GM19455 (cell line): ENCODE measurements around the gene IFIT2.
"Not testable (repeated sequence)": the region's sequence is repeated elsewhere in the genome, so short reads cannot be mapped to it uniquely, and the experiment has no call there.

ENCODE experiments used
- ATAC-seq: cut with Tn5 transposase; IDR thresholded peaks from one replicate; pipeline ENCODE4 v1.9.1; 2021; ENCODE audit not compliant: unreplicated experiment

Gene IFIT2

DNA sequence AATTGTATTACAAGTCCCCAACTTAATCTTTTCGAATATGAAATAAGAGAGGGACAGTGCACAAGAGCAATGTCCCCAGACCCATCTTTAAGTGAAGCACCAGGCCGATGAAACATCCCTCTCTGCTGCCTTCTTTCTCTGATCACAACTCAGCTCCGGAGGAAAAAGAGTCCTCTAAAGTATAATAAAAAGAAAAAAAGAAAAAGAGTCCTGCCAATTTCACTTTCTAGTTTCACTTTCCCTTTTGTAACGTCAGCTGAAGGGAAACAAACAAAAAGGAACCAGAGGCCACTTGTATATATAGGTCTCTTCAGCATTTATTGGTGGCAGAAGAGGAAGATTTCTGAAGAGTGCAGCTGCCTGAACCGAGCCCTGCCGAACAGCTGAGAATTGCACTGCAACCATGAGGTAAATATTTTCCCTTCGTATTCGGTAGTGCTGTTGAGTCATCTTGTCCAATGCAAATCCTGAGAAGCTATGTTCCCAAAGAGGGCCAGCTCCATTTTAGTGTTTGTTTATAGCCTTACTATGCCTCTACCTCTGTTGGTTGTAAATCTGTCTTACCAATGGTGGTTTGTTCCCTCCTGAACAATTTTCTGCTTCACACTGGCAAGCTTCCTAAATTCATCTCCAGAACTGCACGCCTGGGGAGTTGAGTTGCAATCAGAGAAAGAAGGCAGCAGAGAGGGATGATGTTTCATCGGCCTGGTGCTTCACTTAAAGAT is at the start of gene IFIT2:
TSS of gene IFIT2 (plus strand) at position 326 of the 725 bp plus-strand sequence. CDS start at position 404, 78 bp downstream.
- ATAC-seq = peak; percentile 74

- ATAC-seq = no peak
Measured at GRCh38 chr10:89252225-89252585, 49.6 kb upstream of the IFIT2 start.

DNA sequence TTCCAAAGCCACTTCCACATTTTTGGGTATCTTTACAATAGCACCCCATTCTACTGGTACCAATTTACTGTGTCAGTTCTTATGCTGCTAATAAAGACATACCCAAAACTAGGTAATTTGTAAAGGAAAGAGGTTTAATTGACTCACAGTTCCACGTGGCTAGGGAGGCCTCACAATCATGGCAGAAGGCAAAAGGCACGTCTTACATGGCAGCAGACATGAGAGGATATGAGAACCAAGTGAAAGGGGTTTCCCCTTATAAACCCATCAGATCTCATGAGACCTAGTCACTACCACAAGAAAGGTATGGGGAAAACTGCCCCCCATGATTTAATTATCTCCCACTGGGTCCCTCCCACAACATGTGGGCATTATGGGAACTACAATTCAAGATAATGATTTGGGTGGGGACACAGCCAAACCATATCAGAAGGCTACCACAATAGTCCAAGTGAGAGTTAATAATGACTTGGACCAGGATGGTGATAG is 46.7 kb upstream of the IFIT2 start:
- ATAC-seq = not testable (repeated sequence)

GRCh38 chr10:89255793-89256192 is 46.1 kb upstream of the IFIT2 start:
- no peak for ATAC-seq

GRCh38 chr10:89256340-89256739 is 45.5 kb upstream of the IFIT2 start:
- no peak for ATAC-seq

- no peak for ATAC-seq
Measured at GRCh38 chr10:89256962-89257361, 44.9 kb upstream of the IFIT2 start.

DNA sequence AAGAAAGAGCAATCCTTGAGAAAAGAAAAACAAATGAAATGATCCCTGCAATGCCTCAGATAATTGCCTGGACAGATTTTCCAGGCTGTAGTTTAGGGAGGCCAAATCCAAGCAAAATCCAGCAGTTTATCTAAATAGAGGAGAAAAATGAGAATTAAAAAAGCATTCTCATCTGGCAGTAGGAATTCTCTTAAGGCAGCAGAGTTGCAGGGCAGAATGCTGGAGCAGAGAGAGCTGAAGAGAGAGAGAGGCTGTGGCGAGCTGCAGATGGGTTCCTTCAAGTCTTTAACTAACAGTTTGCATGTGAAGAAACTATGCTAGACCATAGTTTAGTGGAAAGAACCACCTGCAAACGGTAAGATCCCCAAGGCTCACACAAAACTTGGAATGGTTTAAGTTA is 44.3 kb upstream of the IFIT2 start:
- ATAC-seq = no peak

DNA sequence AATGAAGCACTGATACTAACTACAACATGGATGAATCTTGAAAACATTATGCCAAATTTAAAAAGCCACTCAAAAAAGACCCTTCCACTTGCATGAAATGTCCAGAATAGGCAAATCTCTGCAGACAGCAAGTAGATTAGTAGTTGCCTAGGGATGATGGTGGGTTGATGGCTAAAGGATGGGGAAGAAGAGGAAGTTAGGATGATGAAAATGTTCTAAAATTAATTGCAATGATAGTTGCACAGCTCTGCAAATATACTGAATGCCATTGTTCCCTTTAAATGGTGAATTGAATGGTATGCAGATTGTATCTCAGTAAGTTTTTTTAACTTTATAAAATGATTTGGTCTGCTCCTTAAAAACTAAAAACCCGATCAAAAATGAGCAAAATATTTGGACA is 43.0 kb upstream of the IFIT2 start:
- no peak for ATAC-seq

- no peak for ATAC-seq
Measured at GRCh38 chr10:89262086-89263051, 39.5 kb upstream of the IFIT2 start.

DNA sequence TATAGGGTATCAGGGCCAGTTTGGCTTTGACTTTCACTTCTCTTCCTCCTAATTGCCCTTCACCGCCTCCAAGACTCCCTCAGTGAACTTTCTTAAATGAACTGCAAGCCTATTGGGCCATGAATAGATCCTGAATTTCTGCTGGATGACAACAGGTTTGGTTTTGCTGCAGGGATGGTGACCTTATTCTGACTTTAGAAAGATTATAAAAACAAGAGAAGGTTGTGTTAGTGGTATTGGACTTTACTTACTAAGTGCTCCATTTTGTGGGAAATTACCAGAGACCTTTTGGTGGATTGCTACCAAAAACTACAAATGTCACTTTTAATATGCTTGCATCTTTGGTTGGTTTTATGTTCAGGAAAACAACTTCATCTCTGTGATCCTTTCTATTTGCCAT is 38.8 kb upstream of the IFIT2 start:
- no peak for ATAC-seq

- no peak for ATAC-seq
Measured at GRCh38 chr10:89263531-89263930, 38.3 kb upstream of the IFIT2 start.

- ATAC-seq = no peak
Measured at GRCh38 chr10:89266721-89267453, 35.0 kb upstream of the IFIT2 start.

- ATAC-seq = no peak
Measured at GRCh38 chr10:89269433-89270152, 32.3 kb upstream of the IFIT2 start.

- ATAC-seq = no peak
Measured at GRCh38 chr10:89270153-89270483, 31.7 kb upstream of the IFIT2 start.

DNA sequence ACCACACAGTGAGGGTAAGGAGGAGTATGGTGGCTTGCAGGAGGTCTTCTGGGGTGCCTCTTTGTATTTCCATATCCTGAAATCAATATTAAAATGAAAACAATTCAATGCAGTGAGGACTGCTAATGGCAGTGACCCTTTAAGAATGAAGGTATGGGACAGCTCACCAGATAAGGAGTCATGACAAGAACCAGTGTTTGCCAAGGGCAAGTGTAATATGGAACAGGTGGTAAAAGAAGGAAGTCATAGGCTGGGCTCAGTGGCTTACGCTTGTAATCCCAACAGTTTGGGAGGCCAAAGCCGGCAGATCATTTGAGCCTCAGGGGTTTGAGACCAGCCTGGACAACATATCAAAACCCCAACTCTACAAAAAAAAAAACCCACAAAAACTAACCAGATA is 30.3 kb upstream of the IFIT2 start:
- ATAC-seq = no peak

DNA sequence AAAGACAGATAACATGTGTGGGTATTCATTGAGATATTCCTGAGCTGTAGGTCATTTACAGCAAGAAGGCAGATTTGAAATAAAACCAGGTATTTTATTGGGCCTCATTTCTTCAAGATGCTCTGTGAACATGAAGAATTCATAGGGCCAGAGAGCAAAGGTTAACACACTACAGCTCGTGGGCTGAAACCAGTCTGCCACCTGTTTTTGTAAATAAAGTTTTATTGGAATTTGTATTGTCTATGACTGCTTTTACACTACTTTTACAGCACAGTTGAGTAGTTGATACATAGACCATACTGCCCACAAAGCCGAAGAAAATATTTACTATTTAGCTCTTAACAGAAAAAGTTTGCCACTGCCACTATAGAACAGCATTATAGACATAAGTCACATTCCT is 28.2 kb upstream of the IFIT2 start:
- no peak for ATAC-seq

DNA sequence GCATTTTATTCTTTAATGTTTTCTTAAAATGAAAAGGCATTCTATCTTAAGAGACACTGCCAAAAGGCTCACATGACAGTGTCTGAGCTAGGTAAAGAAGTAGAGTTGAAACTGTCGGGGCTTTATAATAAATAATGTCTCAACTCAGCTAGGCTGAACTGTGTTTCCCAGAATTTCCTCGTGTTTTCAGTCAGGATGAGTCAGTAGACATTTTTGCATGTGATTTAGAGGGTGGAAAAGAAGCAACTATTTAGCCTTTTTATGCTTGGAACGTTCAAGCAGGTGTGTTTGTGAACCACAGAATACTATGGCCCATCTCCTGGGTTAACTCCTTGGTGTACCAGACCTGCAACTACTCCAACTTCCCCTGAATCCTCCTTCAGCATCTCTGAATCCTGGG is 26.9 kb upstream of the IFIT2 start:
- ATAC-seq = no peak

- no peak for ATAC-seq
Measured at GRCh38 chr10:89275383-89275782, 26.5 kb upstream of the IFIT2 start.

DNA sequence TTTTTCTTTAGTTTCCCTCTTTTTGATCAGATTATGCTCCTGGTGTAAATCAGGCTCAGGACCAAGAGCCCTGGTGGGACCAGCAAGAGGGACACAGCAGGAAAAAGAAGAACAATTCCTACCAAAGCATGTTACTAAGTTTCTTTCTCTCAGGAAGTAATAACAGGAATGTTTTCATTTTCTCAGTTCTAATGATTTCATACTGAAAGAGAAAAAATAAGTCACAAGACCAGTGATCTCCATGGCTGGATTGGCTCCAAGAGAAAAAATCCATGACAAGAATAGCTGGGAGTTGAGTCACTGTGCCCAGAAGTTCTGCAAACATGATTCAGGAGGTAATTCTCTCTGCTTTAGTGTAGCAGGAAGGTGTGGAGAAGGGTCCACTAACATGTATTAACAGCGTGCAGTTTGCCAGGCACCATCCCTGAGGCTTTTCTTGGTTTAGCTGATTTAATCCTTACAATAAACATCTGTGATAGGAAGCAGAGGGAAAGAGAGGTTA is 23.8 kb upstream of the IFIT2 start:
- no peak for ATAC-seq

DNA sequence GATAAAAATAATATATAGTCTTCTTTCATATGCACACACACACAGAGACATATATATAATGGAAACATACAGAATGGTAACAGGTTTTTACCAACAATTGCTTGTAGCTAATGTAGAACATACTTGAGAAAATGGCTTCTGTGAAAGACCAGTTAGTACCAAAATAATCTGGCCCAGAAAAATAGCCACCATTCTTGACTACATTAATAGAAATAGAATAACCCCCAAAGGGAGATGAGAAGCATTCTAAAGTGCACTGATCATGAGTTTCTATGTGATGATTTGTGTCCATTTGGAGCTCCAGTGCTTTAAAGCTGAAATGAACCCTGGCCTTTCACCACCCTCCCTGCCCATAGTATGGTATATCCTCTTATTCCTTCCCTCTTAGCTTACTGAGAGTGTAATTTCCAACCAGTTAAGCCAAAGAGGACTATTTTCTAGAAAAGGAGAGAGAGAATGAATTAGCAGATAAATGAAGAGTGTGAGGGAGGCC is 22.9 kb upstream of the IFIT2 start:
- no peak for ATAC-seq
